Stimulated activated CD8-positive, alpha-beta memory T cell treated with anti-CD3 and anti-CD28 coated beads, Interleukin-4, amount 100 ng/mL, for 48 hours (primary cell): ENCODE results near the gene SCN8A.

Experiments used
- DNase-seq: peaks from one replicate; pipeline ENCODE4 v3.0.0-alpha.2; 2020

The SCN8A gene

DNA sequence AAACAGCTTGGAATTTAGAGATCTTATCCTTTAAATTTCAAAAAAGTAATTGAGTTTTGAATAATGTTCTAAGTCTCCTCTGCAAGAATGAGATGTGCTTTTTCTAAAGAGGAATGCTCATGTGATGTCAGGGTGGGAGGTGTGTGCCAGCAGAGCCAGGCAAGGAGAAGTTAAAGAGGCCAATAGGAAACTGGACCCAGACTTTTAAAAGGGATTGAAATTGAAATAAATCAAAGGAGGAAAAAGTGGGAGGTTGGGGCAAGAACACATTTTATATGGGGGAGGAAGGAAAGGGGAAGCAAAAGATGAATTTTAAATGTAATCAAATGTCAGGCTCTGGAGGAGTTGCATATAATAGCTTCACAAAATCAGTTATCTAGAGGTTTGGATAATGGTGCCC lies 131.4 kb downstream of the SCN8A start:
- DNase-seq: no peak

DNA sequence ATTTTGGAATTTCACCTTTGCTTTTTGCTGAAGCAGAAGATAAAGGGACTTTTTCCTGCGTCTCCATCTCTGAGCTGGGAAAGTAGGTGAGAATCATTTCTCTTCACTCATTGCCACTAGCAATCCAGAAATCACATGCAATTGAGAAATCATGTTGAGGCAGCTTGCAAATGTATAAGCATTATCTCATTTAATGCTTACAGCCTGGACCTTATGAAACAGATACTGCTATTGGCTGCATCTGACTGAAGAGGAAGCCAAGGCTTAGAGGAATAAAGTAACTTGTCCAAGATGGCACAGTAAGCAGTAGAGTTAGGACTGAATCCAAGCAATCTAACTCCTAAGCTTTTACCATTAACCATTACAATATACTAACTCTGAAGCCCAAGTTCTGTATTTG lies 135.1 kb downstream of the SCN8A start:
- DNase-seq: no peak

DNA sequence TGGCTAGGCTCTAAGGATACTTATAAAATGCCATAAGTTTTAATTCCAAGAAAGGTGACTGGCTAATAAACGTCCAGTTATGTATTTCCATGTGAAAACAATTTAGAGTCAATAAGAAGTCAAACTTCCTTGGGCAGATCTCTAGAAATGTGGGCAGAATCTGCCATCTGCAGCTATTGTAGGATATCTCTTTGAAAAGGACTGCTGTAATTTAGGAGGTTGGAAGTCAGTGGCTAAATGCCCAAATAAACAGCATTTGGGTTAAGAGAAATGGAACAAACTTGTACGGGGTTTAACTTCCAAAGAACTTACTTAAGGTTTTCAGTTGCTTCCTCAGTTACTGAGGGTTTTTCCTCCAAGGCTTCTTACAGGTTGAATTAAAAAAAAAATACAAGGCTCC lies 135.9 kb downstream of the SCN8A start:
- DNase-seq: no peak

DNA sequence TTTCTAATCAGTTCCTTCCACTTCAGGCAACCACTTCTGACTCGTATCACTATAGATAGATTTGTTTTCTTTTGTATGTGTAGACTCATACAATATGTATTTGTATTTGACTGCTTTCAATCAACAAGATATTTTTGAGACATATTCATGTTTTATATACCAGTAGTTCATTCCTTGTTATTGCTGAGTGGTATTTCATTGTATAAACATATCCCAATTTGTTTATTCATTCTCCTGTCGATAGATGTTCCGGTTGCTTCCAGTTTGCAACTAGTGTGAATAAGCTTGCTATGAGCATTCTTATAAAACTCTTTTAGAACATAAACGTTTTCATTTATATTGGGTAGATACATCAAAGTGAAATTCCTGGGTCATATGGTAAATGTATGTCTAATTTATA lies 138.3 kb downstream of the SCN8A start:
- DNase-seq: no peak

DNA sequence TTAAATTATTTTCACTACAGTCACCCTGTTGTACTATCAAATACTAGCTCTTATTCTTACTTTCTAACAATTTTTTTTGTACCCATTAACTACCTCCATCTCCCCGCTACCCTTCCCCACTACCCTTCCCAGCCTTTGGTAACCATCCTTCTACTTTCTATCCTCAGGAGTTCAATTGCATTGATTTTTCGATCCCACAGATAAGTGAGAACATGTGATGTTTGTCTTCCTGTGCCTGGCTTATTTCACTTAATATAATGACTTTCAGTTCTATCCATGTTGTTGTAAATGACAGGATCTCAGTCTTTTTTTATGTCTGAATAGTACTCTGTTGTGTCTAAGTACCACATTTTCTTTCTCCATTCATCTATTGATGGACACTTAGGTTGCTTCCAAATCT lies 139.7 kb downstream of the SCN8A start:
- DNase-seq: no peak

DNA sequence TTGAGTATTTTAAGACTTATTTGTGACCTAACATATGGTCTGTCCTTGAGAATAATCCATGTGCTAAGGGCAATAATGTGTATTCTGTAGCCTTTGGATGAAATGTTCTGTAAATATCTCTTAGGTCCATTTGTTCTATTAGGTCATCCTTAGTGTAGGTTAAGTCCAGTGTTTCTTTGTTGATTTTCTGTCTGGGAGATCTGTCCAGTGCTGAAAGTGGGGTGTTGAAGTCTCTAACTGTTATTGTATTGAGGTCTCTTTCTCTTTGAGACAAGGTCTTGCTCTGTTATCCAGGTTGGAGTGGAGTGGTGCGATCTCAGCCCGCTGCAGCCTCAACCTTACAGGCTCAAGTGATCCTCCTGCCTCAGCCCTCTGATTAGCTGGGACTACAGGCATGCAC lies 149.5 kb downstream of the SCN8A start:
- no peak for DNase-seq

DNA sequence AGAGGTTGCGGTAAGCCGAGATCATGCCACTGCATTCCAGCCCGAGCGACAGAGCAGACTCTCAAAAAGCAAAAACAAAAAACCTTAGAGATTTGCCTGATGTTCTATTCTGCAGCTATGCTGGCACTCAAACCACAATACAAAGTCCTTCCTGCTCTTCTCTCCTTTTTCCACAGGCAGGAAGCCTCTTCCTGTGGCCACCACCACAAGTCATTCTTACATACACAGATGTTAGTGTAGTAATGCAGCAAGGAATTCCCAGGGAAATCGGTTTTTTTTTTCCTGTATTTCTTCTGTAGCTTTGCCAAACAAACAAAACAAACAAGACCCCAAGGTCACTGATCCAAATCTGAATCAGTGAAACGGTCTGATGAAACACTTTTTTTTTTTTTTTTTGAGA lies 153.2 kb downstream of the SCN8A start:
- DNase-seq: no peak

DNA sequence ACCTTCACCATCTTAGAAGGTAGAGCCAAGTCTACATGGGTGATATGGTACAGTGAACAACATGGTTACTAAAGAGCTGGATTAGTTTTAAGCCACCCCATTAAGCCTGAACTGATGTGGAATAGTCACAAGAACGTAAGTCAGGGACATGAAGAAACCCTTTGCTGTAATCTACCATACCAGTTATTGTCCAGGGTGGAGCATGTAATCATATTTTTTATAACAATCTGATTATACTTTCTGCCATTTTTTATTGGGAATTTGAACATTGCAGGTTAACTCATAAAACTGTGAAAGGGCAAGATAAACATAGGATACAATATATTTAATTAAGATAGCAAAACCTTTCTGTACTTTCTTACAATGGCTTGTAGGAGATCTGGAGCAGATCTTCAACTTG lies 153.9 kb downstream of the SCN8A start:
- no peak for DNase-seq

DNA sequence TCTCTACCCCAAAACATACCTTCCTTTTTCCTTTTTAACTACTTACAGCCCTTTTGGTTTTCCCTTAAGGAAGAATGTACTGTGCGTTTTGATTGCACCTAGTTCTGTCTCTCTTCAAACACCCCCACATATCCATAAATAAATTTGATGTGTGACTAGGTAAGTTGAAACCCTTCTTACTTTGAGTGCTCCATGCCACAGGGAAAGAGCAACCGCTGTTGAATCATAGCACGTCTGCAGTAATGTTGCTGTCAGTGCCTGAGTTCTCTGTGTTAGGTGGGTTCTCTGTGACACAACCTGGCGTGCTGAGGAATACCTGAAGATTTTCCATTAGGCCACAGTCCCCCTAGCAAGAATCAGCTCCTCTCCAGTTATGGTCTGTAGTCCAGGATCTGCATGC lies 155.4 kb downstream of the SCN8A start:
- no peak for DNase-seq

DNA sequence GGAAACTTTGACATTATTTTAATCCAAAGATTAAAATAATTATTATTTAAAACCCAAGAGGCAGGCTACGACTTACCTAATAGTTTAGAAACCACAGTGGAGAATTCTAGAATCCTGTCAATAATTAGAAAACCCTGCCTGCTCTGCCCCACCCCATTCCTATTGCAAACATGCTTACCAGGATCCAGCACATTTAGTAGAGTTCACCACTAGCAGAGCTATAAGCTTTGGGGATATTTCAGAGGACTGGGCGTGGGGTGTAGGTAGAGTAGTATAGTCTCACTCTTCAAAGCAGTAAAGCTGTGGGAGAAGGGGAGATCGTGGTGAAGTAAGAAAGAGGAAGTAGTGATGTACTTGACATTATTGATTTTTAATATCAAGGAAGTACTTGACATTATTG lies 157.2 kb downstream of the SCN8A start:
- DNase-seq: no peak

DNA sequence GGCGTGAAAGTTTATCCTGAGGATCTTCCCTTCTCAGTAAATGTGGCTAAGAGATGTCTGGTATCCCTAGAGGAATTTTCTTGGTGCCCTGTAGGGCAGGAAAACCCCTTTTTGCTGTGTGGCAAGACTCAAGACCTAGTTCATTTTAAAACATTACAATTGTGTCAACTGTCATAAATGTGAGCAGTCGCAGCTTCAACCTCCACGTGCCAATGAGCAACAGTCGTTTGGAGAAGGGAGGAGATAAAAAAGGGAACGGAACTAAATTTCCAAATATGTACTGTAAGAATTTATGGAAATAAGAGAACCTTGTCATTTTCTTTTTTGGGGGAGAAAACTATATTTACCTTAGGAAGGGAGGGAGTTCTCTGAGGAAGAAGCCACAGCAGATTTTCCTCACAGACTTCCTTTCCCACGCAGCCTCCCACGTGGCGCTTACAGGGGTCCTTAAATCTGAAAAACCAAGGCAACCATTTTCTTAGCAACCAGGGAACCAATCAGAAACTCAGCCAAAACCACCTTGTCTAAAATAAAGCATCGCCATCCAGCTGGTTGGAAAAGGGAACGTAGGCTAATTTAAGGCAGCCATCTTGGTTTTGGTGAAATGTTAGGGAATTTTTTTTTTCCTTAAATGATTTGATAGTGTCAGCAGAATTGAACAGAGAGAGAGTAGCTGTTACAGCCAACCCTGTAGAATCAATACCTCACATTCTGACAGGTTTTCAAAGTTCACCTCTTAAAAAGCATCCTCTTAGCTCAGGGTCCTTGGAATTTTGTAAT lies 158.4 kb downstream of the SCN8A start:
- no peak for DNase-seq

DNA sequence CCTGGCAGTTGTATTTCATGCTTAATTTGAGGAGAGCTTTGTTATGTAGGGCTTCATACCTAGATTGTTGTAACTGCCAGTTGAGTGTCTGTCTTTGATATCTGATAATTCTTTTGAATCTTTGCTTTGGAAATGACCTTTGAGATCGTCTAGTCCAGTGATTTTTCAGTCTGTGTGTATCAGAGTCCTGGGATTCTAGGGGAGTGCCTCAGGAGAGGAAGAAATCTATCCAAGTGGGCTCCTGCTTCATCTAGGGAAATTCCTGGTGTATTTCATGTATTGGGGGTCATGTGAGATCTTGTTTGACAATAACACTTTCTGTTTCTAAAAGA lies 158.9 kb downstream of the SCN8A start:
- DNase-seq: no peak

DNA sequence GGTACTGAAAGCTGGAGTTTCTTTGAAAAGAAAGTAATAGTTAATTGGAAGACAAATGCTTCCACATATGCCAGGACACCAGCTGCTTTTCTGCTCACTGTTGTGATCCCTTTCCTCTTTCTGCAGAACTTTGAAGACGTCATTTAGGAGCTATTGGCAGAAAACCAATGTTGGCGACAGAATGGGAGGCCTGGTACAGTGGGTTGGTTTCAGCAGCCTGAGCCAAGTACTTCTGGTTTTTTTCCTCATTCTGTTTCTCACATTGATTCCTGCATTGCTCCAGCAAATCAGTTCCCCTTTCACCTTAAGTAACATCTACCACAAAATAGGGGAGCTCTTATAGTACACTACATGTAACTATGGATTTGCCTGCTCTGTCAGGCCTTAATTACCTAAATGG lies 160.6 kb downstream of the SCN8A start:
- no peak for DNase-seq

DNA sequence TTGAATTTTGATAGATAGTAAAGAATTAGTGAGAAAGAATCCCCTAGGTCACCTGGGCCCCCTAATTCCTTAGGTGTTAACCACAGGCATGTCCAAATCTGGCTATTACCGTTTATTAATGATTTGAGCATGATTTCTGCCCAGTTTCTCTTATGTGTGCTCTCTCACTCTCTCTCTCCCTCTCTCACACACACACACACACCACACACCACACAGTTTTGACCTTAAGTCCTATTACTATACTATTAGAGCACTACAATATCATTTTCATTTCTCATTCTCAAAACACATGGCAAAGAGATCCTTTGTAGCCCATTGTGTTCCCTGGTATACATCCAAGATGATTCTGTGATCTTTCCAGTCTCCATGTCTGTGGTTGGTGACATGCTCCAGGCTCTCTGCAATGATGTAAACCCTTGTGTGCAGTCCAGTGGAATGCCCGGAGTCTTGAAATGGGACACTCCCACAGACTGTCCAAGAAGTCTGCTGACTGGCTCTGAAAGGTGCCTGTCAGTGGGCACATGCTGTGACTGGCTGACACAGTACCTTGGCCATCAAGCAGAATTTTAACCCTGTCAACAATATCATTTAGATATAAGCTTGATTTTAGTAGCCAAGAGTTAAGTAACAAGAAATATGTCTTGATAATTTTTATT lies 161.3 kb downstream of the SCN8A start:
- no peak for DNase-seq

DNA sequence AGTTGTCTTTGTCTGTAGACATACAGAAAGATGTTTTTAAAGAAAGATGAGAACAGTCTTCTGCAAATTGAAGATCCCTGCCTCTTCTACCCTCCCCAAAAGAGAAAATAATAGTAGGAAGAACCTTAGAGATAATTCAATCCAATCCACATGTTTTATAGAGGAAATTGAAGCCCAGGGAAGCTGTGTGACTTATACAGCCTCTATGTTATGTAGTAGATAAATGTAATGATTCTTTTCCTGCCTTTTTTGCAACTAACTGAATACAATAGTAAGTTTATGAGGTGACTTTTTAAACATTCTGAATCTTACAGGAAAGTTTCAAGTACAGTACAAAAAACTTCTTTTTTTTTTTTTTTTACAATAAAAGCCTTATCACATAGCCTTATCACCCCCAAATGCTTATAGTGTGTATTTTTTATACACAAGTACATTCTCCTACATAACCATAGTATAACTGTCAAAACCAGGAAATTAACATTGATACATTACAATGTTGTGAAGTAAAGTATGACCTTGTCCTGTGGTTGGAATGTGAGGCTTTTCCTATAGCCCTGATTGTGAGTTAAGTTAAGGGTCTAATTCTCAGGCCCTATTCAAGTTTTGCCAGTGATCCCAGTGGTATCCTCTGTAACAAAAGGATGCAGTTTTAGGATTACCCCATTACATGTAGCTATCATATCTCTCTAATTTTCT lies 163.1 kb downstream of the SCN8A start:
- DNase-seq: no peak

DNA sequence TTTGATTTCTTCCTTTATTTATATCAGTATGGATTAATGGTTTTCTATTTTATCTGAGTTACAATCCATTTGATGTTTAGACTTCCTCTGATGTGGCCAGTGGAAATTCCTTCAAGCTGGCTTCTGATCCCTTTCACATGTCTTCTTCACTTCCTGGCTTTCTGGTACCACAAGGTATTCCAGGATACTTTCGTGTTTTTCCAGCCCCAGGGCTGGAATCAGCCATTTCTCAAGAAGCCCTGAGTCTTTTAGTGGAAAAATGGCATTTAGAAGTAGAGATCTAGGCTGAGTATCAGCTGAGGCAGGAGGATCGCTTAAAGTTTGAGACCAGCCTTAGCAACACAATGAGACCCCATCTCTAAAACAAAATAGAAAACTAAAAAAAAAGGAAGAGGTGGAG lies 164.2 kb downstream of the SCN8A start:
- DNase-seq: no peak

DNA sequence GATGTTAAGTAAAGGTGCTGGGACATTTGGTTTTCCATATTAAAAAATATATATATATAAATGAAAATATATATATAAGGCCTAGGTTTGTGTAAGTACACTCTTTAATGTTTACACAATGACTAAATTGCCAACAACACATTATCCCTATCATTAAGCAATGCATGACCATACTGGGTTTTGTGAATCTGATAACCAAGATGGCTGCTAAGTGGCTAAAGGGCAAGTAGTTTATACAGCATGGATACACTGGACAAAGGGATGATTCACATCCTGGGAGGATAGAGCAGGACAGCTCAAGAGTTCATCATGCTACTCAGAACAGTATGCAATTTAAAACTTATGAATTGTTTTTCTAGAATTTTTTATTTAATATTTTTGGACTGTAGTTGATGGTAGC lies 168.1 kb downstream of the SCN8A start:
- no peak for DNase-seq

DNA sequence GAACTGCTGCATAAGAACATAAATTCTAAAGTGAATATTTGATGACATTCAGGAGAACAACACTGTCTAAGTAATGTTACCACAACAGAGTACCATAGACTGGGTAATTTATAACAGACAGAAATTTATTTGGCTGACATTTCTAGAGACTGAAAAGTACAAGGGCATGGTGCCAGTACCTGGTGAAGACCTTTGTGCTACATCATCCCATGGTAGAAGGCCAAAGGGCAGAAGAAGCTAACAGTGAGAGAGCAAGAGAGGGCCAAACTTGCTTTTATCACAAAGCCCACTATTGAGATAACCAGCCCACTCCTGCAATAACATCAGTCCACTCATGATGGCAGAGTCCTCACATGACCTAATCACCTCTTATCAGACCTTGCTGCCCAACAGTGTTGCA lies 168.7 kb downstream of the SCN8A start:
- no peak for DNase-seq

DNA sequence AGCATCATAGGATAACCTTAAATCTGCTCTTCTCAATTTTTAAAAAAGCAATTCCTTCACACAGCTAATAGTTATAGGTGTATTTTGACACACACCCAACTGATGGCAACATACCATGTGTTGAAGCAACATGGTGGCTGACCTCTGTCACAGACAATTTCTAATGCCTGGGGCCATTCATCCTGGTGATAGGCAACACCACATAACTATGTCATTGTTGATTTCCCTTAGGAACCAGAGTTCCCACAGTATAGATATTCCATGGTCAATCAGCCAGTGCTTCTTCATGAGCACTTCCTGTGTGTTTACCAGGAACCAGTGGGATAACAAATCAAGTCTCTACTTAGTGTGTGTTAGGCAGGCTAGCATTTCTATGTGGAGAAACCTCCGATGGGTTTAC lies 169.2 kb downstream of the SCN8A start:
- no peak for DNase-seq

DNA sequence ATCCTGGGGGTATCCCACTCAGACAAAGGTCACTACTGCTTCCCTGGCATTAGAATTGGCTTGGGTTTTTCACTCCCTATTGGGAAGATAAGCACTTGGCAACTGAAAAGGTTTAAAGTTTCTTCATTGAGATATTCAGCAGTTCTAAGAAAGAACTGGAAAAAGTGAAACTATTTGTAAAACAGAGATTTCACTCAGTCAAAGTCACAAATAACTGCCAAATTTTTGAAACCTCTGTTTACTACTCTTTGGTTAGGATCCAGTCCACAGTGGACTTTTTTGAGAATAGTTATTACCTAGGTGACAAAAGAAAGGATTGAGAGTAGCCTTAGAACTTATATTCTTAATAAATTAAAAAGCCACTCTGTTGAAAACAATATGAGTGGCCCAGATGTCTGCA lies 172.7 kb downstream of the SCN8A start:
- DNase-seq: no peak

DNA sequence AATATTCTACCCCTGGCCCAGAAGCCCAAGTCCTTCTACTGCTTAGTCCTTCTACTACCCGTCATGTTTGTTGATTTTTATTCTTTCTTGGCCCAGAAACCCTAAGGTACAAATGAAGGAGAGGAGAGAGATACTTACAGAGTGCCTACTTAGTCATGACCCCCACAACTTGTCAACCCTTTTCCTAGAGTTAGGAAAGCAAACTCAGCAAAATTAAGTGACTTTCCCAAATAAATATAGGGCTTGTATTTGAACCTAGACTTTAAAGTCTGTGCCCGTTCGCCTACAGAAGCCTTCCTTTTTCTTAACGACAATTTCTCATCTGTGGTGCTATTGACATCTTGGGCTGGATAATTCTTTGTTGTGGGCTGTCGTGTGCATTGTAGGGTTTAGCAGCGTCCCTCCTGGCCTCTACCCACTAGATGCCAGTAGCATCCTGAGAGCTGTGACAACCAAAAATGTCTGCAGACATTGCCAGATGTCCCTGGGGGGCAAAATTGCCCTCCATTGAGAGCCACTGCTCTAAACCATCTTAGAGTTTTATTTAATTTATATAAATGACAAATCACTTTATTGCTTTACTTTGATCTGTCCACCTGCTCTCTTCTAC lies 175.1 kb downstream of the SCN8A start:
- DNase-seq: no peak

DNA sequence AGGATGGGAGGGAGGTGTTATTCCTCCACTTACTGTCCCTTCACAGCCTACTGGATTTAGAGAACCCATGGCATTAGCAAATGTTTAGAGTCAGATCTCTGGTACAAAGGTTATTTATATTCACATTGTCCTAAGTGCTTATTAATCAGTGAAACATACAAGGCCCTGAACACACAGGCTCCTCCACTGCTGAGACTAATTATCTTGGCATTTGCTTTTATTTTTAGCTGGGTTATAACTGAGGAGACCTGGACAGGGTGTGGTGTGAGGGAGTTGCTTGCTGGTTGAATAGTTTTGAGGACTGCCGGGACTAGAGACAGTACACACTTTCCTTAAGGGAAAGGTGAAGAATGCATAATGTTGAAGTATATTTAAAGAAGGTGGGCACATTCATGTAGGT lies 180.0 kb downstream of the SCN8A start:
- no peak for DNase-seq

DNA sequence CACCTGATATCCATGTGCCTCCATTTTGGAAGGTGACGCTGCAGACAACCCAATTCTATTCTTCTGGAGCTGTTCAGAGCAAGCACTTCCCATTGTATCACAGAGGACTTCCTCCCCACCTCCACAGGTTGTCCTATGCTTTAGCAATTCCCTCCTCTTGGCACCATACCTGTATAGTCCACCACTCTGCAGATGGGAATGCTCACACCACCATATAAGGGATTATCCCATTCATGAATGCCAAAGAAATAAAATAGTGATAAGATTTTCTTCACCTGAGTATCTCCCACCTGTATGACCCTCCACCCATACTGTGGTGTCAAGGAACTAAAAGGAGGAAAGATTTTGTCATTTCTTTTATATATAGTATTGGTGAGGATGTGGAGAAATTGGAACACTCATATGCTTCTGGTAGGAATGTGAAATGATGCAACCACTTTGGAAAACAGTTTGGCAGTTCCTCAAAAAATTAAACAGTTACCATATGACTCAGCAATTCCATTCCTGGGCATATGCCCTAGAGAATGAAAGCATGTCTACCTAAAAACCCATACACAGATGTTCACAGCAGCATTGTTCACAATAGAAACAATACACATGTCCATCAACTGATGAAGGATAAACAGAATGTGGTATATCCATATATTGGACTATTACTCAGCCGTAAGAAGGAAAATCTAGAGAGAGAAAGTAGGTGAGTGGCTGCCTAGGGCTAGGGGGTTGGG lies 182.3 kb downstream of the SCN8A start:
- no peak for DNase-seq
